Forelimb muscle (tissue), 1 donor: ENCODE measurements around the gene GRK1. TPM values are rescaled to one million over a fixed set of nuclear protein-coding genes. Genes with fewer than 3 reads are reported as not detected.
"Not testable (repeated sequence)": the region's sequence is repeated elsewhere in the genome, so short reads cannot be mapped to it uniquely, and the experiment has no call there.

Source experiments
- DNase-seq: peaks from one replicate; pipeline ENCODE4 v3.0.0-alpha.2; 2013; ENCODE audit warnings: low read depth
- polyA plus RNA-seq: library from polyadenylated mRNA; unstranded; fragments of 120-200 nt; gene quantifications from one replicate; pipeline ENCODE4 v1.2.1, GENCODE V29; 2013; ENCODE audit not compliant: insufficient read length

GRK1 gene
- polyA plus RNA-seq, 1 donor: 0.28 TPM

DNA sequence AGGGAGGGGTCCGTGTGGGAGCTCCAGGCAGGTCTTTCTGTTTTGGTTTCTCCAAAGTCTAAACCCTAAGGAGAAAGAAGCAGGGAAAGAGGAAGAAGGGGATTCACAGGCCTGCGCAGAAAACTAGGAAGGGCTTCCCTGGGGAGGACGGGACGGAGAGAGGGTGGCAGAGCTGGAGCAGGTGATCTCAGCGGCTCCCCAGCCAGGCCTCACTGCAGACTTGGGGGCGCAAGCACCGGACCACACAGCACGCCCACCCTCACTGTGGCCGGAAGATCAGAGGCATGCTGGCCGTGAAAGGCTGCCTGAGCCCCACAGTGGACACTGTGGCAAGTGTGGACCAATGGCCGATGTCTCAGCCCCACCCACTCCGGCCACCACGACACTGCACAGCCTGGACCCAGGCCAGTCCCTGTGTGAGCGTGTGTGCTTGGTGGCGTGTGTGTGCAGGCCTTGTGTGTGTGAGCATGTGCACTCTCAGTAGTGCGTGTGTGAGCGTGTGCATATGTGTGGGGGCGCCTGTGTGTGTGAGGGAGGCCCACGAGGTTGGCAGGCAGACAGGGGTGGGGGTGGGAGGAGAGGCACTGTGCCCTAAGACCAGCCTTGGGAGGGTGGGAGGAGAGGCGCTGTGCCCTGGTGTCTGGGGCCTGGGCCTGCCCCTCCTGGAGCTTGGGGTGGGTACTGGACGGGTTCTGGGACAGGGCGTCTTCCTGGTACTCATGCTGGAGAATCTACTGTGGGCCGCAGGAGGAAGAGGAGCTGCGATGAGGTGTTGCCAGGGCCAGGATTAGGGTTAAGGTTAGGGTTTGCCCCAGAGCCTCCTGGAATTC lies 76.6 kb downstream of the GRK1 start:
- no peak for DNase-seq

DNA sequence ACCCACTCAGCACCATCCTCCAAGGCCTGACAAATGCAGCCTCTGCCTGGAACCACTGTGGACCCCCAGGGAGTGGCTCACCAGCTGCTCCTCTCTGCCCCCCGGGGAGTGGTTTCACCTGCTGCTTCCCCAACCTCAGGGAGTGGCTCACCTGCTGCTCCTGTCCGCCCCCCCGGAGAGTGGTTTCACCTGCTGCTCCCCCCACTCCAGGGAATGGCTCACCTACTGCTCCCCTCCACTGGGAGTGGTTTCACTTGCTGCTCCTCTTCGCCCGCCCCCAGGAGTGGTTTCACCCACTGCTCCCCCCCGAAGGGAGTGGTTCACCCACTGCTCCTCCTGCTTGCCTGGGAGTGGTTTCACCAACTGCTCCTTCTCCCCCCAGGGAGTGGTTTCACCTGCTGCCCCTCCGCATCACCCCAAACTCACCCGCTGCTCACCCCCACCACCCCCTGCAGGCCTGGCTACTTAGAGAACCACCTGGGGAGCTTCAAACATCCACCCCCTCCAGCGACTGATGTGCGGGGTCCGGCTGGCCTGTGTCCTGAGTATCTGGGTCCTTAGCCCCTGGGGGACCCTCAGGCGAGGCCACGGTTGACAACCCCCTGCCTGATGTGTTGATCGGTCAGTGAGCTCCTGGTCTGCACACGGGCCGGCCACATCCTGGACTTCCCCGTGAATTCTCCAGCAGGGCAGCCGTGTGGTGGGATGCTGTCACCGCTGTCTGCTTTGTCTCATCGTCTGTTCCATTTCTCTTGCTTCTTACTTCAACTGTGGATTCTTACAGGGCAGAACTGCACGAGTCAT lies 77.4 kb downstream of the GRK1 start:
- DNase-seq: no peak

DNA sequence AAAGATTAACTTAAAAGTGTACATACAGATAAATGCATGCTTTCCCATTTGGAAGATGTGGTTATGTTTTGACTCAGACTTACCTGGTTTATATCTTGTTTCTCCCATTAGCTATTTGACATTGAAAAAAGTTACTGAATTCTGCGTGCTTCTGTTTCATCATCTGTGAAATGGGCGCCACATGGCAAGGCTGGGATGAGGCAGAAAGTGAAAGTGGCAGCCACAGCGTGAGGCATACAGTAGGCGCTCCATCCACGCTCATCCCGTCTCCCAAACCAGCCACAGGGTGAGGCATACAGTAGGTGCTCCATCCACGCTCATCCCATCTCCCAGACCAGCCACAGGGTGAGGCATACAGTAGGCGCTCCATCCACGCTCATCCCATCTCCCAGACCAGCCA lies 78.0 kb downstream of the GRK1 start:
- no peak for DNase-seq

DNA sequence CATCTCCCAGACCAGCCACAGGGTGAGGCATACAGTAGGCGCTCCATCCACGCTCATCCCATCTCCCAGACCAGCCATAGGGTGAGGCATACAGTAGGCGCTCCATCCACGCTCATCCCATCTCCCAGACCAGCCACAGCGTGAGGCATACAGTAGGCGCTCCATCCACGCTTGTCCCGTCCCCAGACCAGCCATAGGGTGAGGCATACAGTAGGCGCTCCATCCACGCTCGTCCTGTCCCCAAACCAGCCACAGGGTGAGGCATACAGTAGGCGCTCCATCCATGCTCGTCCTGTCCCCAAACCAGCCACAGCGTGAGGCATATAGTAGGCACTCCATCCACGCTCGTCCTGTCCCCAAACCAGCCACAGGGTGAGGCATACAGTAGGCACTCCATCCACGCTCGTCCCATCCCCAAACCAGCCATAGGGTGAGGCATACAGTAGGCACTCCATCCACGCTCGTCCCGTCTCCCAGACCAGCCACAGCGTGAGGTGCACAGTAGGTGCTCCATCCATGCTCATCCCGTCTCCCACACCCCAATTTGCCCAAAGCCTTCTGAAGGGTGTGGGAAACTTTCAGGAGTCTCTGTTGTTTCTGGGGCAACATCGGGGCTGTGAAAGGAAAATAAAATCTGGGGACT lies 78.6 kb downstream of the GRK1 start:
- not testable (repeated sequence) for DNase-seq

DNA sequence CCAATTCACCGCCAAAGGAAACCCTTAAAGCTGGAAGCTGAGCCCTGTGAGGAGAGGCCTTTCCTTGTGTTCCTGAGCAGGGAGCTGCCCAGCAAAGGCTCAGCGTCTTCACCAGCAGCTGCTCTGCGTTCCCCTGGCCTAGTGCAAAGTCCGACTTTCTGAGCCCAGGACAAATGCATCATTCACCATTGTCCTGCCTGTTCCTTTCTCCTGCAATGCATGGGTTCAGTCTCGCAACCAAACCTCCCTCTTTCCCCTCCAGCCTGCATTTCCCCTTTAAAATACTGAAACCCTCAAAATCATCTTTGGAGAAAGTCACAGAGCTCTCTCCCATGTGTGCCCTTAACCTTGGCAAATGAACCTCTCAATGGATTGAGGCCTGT lies 79.1 kb downstream of the GRK1 start:
- DNase-seq: no peak

DNA sequence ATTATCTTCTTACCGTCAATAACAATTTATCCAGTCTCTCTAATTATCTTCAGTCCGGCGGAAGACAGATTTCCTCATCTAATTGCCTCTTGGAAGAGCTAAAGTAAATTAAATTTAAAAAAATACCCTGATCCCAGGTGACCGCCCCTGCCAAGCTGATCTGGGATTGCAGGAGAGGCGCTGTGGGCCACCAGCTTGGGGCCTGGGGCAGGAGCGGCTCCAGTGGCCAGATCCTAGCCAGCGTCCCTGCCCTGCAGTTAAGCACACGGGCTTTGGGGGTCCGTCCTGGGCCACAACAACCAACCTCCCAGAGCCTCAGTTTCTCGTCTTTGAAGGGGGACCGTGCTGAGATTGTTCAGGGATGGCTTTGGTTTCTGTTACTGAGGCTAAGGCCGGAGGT lies 79.7 kb downstream of the GRK1 start:
- DNase-seq: no peak

DNA sequence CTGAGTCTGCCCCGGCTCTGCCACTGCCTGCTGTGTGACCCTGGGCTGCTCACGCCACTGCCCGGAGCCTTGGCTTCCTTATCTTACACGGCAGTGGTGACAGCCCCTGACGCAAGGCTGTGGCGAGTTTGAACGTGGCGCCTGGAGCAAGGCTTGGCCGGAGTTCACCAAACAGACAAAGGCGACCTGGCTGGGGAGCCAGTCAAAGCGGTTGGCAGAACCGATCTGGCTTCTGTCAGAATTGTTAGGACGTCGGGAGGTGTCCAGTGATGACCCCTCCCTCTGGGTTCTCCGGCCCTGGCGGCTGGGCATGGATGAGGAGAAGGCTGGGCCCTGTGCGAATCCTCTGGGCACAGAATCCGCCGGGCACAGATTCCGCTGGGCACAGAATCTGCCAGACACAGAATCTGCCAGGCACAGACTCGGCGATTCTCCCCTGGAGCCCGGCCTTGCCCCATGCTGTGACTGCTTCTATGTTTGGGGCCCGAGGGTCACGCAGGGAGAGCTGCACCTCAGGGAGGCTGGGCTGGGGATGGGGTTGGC lies 80.3 kb downstream of the GRK1 start:
- no peak for DNase-seq

DNA sequence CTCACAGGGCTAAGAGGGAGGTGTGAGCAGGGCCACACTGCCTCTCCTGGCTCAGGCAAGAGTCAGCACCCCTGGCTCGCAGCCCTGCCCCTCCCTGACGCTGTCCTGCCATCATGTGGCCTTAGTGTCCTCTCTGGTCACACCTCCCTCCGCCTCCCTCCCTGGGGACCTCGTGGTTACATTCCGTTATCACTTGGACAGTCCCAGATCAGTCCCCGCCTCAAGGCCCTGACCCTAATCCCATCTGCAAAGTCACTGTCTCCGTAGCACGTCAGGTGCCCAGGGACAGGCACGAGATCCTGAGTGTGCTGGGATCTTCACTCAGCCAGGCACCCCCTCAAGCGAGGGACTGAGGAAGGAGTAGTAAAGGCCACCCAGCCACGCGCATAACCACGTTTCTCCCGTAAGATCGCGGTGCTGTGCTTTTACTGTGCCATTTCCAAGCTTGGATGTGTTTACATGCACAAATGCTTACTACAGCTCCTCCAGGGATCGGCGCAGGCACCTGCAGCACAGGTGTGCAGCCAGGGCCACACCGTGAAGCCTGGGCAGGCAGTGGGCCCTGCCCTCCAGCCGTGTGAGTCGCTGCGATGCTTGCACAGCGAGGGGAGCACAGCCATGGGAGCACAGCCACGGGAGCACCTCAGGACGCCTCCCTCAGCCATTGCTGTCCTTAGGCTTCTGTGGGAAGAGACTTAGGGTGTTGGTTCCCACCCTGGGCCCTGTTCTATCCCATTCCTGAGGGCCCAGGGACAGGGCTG lies 81.3 kb downstream of the GRK1 start:
- DNase-seq: no peak

DNA sequence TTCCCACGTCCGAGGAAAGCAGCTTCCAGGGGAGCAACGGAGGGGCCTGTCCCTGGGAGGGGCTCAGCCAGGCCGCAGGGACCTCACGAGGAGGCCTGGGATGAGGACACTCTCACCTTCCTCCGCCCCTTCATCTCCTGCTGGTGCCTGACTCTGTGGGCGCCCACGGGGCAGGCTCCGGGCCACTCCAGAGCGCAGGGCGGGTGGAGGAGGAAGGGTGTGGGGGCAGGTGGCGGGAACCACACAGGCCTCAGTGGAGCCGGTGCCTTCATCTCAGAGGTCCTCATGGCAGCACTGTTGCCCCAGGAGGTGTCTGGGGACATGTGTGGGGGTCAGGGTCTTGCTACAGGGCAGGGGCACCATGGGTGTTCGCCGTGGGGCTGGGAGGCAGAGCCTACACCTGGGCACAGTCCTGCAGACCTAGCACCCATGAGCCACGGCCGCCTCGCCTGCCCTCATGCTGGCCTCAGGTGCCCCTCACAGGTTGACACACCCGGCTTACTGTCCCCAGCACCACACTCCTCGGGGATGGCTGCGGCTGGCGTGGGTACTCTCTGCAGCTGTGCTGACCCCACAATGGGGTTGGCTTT lies 81.9 kb downstream of the GRK1 start:
- DNase-seq: no peak

DNA sequence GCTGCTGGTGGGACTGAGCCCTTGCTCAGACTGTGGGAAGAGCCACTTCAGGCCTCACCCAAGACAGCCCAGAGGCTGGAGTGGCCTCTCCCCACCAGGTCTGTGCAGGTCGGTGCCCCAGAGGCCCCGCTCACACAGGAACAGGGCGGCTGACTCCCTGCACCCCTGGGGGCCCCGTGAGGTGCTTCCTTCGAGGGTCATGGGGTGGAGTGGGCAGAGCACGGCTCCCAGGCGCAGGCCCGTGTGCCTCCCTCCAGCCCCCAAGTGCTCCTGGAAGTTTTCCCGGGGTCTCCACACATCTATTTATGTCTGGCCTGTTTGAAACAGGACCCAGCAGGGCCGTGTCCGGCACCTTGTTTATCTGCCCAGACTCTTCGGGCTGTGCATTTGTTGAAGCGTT lies 82.5 kb downstream of the GRK1 start:
- DNase-seq: no peak

DNA sequence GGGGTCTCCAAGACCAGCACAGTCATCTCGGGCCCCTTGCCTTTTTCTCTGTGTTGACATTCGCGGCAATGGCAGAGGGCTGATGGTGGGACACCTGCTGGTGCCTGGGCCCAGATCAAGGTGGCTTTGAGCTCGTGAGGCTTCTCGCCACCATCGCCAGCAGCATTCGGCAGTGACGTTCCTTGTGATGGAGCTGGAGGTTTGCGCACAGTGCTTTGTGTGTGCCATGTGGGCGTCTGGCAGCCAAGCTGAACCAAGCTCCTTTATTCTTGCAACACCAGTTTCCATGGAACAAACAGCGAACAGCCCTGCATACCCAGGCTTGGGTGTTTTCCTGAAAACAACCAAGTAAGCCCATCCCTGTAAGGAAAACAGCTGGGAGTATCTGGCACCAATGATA lies 82.9 kb downstream of the GRK1 start:
- no peak for DNase-seq

DNA sequence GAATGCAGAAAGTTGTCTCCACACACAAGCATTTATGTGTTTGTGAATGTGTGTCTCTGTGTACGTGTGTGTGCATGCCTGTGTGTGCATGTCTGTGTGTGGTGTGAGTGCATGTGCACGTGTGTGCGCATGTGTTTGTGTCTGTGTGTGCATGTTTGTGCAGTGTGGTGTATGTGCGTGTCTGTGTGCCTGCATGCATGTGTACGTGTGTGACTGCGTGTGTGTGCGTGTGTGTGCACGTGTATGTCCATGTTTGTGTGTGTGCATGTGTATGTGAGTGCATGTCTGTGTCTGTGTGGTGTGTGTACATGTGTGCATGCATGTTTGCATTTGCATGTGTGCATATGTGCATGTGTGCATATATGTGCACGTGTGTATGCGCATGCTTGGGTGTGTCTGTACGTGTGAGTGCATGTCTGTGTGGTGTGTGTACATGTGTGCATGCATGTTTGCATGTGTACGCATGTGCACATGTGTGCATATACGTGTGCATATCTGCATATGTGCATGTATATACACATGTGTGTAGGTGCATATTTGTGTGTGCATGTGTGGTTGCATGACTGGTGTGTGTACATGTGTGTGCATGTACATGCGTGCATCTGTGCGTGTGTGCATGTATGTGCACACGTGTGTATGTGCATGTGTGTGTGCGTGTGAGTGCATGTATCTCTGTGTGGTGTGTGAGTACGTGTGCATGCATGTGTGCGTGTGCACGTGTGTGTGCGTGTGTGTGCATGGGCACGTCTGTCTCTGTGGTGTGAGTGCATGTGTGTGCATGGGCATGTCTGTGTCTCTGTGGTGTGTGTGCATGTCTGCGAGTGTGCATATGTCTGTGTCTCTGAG lies 83.8 kb downstream of the GRK1 start:
- DNase-seq: no peak

DNA sequence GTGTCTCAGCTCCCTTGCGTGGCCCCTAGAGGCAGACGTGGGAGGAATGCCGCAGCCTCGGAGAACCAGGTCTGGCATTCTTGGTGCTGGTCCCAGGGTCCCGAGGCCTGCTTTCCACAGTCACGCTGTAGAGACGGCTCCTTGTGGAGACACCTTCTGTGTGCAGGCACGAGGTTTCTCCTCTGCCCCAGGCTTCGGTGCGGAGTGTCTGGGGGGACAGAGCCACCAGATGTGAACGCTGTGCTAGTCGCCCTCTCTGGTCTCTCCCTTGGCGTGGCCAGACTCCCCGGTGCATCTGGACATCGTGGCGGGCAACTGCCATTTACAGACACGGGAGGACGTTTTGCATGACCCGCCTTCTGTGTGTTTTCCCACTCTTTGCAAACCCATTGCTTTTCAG lies 84.5 kb downstream of the GRK1 start:
- DNase-seq: no peak

DNA sequence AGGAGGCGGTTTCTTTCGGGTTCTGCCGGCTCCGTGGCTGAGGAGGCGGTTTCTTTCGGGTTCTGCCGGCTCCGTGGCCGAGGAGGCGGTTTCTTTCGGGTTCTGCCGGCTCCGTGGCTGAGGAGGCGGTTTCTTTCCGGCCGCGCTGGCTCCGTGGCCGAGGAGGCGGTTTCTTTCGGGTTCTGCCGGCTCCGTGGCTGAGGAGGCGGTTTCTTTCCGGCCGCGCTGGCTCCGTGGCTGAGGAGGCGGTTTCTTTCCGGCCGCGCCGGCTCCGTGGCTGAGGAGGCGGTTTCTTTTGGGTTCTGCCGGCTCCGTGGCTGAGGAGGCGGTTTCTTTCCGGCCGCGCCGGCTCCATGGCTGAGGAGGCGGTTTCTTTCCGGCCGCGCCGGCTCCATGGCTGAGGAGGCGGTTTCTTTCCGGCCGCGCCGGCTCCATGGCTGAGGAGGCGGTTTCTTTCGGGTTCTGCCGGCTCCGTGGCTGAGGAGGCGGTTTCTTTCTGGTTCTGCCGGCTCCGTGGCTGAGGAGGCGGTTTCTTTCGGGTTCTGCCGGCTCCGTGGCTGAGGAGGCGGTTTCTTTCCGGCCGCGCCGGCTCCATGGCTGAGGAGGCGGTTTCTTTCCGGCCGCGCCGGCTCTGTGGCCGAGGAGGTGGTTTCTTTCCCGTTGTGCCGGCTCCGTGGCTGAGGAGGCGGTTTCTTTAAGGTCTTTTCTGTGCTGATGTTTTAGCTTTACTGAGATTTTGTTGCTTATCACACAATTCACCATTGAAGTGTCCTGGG lies 85.4 kb downstream of the GRK1 start:
- DNase-seq: not testable (repeated sequence)

DNA sequence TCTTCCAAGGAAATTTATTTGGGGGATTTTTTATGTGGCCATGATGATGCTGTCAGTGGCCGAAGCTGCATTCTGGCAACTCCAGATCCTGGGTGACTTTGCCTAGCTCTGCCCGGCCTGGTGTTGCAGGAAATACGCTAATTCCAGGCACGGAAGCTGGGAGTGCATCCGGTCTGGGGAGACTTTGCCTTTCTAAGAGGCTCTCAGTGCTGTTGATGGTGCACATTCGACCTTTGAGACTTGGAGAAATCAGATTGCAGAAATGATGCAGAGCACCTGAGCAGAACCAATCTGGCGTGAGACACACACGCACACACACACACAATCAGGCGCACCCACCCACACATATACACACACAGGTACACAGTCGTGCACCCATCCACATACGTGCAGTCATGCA lies 86.2 kb downstream of the GRK1 start:
- DNase-seq: no peak

DNA sequence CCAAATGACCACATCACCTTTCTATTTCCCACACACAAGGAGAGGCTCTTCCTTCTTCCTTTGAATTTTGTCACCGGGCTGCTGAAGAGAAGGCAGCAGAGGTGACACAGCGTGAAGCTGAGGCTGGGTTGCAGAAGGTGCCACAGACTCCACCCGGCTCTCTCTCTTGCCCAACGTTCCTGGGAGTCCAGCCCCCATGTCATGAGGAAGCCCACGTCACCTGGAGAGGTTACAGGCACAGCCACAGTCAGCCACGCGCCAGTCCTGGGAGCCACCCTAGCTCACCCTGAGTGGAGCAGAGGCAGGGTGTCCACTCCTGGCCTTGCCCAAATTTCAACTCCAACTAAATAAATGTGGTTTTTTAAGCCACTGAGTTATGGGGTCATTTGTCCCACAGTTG lies 87.2 kb downstream of the GRK1 start:
- DNase-seq: no peak

DNA sequence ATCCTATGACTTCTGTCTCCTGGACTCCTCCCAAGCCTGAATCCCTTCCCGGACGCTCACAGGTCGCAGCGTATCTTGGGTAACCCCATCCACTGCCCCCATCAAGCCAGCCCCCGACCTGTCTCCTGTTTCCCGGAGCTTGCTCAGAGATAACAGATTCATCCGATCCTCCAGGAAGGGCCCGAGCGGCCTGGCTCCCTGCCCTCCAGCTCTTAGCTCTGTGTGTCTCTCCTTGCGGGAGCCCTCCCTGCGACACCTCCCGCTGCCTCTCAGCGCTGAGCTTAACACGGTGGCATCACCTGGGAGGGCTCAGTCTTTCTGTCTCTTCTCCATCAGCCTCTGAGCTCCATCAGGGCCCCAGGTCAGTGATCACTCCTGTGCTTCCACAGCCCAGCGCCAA lies 87.7 kb downstream of the GRK1 start:
- DNase-seq: no peak

DNA sequence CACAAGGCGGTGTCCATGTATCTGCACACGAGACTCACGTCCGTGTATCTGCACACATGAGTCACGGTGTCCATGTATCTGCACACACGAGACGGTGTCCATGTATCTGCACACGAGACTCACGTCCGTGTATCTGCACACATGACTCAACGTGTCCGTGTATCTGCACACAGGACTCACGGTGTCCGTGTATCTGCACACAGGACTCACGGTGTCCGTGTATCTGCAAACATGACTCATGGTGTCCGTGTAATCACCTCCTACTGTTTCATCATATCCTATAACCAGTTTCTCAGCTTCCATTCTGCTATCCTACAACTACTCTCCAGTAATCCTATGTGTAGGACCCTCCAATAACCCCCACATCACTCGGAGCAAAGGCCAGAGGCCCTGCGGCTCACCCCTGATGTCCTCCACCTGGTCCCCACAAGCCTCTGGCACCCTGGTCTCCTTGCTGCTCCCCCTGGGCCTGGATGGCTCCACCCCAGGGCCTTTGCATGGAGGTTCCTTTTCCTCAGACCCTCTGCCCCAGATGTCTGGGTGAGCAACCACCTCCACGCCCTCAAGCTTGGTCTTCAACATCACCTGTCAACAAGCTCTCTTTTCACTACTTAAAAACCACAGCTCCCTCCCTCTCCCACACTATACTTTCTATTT lies 89.5 kb downstream of the GRK1 start:
- no peak for DNase-seq
